LoVo (cell line): Measurements from ENCODE around the gene ELP1.
A peak's percentile ranks its signal among the peaks of the same experiment; 100 is the strongest.

Experiments used
- DNase-seq: peaks from one replicate; pipeline ENCODE4 v3.0.0-alpha.2; 2016; ENCODE audit warnings: low spot score

The ELP1 gene

DNA sequence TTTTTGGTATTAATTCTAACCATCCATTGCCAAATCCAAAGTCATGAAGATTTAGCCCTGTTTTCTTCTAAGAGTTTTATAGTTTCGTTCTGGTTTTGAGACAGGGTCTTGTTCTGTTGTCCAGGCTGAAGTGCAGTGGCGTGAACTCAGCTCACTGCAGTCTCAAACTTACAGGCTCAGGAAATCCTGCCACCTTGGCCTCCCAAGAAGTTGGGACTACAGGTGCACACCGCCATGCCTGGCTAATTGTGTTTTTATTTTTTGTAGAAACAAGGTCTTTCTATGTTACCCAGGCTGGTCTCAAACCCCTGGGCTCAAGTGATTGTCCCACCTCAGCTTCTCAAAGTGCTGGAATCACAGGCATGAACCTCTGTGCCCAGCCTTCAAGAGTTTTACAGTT lies 50.8 kb downstream of the ELP1 start:
- no peak for DNase-seq

DNA sequence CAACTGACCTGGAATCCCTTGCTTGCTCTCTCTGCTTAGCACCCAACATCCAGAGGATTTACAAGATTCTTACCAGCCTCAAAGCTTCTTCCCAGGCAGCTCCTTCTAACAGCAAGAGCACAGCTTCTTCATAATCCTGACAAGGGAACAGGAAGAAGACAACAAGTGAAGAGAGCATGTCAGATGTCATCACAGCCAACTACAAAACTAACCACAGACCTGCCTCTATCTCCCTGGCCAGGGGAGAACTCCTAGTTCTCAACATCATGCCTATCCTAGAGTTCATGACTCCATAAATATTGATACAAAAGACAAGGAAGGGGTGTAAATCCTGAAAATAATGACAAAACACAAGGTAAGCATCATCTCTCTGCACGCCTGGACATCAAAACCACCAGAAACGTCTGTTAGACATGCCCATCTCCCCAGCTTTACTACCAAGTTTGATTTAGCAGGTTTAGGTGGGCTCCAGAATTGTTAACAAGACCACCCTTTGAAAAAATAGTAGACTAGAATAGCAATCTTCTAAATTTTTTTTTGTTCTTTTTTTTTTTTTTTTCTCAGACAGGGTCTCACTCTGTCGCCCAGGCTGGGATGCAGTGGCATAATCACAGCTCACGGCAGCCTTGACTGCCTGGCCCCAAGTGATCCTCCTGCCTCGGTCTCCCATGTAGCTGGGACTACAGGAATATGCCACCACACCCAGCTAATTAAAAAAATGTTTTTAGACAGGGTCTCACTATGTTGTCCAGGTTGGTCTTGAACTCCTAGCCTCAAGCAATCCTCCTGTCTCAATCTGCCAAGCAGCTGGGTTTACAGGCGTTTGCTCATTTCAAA lies 51.7 kb downstream of the ELP1 start:
- DNase-seq: no peak

DNA sequence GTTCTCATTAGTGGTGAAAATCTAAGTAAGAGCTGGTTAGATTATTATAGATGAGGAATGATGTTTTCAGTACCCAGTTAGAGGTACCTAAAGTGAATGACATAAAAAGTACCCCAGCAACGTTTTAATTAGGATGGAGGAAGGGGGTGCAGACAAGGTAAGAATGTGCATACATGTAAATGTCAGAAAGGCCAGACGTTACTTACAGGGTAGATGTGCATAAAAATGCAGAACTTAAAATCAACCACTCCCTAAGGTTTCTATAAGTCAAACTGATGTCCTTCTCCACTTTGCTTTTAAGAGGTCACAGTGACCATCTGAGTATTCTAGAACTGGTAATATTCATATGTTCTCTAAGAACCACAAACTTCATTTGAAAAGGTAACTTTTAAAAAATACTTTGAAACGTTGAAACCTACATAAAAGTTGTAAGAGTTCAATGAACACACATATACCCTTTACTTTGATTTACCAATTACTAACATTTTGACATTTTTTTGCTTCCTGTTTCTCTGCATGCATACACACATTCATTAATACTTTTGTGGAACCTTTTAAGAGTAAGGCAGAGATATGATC lies 53.1 kb downstream of the ELP1 start:
- no peak for DNase-seq

DNA sequence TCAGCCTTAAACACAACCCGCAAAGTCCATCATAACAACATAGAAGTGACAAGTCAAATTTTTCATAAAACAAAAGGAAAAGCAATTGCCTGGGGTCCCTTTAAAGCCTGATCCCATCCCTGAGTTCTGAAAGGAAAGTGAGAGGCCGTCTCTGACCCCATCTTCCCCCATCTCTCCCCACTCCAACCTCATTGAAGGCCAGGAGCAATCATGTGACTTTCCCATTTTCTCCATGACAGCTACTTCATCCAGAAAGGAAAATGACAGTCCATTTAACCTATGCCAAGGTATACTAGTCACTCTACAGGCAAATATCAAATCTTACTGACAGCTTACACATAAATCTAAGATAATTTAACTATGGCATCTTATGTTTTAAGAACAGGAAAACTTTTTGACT lies 56.4 kb downstream of the ELP1 start:
- DNase-seq: no peak

DNA sequence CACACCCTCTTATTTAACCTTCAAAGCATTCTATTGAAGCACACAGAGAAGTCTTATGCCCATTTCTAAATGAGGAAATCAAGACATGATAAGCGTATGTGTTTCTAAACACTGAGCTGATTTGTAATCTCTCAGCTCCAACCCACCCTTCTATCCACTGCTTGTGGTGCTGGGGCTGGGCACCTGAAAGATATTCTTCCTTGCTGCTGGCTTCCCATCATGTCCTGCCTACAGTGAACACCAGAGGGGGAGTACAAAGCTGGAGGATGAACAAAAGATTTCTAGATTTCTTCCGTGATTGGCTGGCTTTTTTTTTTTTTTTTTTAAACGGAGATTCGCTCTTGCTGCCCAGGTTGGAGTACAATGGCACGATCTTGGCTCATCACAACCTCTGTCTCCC lies 57.5 kb downstream of the ELP1 start:
- no peak for DNase-seq

DNA sequence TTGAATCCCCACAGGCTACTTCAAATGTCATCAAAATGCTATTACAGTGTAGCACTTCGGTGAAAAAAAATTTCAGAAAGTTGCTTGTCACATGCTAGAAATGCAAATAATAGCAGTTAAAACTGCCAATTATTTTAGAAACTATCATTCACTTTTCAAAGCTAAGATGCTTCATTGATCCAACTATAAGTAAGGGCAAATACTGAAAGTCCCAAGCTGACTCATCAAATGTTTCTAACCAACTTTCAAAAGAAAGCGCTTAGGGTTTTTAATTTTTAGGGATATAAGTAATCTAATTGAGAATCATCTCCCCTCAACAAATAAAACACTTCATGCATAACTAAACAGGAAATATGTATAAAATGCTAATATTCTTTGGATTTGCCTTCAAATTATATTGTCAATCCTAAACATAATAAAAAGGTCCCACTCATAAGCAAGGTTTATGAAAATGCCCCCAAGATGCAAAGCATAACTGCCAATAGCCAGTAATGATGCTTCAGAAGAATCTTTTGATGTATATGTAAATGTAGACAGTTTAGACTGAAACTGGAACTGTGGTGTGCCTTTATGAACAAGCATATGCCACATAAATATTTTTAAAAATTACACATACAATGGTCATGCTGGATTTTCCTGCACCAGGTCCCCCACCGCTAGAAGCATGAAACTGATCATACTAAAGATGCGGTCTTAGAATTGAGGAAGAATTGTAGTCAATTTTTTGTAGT lies 59.7 kb downstream of the ELP1 start:
- no peak for DNase-seq

DNA sequence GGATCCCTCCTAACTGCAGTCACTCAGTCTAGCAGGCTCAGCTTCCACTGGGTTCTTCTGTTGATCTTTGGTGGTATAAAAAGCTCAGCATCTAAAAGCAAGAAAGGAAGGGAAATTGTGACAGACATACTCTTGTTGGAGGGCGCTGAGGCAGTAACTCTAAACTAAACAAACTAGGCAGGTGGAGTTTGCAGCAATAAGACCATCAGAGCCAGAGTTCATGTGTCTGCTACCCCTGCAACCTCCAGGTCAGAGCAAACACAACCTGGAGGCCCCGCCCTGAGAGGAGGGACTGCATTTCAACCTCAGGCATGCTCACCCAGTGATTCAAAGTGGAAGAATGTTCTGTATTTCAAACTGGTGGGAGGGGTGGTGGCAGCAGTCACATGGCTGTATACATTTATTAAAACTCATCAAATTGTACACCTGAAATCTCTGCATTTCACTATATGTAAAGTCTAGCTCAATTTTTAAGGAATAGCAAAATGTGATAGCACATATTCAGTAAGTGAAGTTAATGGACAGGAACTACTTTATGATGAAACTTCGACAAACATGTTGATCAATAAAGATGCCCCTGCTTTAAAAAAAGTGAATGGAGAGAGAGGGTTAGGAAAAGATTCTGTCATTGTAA lies 64.7 kb downstream of the ELP1 start:
- DNase-seq: peak; percentile 44

DNA sequence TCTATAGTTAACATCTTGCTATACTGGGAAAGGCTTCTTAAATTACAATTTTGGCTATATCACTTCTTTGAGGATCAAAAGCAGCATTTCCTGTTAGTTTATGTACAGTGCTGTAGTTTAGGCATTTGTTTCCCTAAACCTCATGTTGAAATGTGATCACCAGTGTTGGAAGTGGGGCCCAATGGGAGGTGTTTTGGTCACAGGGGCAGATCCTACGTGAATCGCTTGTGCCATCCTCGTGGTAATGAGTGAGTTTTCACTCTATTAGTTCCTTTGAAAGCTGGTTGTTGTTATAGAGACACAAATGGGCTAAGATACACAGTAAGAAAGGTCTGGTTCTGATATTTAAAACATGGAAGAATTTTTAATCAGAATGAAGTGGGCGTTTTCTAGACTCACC lies 66.1 kb downstream of the ELP1 start:
- DNase-seq: no peak

DNA sequence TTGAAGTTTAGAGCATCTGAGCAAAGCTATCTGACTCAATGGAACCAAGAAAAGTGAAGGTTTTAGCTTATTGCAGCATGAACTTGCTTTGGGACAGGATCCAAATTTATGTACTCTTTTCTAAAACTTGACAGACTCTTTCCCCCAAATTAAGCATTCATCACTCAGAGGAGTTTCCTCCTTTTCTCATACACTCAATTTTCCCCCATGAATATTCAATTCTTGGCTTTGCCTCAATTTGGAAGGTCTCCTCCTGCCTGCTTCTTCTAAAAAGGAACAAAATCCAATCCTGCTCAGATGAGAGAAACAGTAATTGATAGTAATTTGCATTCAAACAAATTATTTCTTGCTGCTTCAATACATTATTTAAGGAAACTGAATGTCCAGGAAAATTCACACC lies 66.8 kb downstream of the ELP1 start:
- DNase-seq: no peak

DNA sequence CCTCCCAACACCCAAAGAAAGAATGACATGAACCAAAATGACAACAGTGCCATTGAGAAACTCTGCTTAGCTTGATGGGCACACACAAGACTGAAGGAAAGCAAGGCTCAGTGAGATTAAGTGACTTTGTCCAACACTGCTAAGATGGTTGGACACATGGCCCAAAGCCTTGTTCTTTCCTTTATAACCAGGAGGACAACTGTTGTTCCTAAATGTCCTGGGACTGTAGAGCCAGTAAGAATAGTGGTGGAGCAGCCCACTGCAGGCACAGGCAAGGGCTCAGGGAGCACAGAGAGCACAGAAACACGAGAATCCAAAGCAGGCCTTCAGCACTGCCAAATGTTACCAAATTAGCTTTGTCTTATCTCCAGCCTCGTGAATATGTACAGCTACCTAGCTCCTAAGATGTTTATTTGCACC lies 67.9 kb downstream of the ELP1 start:
- DNase-seq: no peak

DNA sequence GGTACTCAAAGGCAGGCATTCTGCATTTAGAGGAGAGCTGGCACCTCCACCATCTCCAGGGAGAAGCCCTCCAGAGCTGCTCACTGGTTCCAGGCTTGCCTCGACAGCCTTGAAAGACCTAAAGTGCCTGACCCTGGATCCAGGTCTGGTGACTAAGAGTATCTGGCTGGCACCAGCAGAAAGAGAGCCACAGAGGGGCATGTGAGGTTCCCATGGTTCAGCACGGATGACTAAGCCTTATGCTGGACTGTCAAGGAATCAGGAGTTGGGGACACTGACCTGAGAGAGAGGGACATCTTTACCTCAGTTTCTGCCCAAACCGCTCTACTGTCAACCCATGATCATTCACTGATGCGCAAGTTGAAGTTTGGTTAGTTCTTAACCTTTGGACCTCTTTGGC lies 68.9 kb downstream of the ELP1 start:
- no peak for DNase-seq

DNA sequence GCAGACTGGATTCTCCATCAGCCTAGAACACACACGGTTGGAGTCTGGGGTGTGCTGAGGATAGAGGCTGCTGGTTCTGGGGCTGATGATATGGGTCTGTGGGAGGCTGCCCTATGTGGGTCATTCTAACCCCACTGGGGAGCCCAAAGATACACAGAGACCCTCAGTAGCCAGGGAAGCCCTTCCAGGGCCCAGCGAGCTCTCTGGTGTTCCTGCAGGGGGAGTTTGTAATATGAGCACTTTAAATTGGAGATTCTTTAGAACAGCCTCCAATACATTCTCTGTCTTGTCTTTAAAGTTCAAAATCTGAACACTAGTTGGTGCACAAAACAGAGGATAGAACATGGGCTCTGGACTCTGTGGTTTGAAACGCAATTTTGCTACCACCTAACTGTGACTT lies 69.5 kb downstream of the ELP1 start:
- DNase-seq: no peak

DNA sequence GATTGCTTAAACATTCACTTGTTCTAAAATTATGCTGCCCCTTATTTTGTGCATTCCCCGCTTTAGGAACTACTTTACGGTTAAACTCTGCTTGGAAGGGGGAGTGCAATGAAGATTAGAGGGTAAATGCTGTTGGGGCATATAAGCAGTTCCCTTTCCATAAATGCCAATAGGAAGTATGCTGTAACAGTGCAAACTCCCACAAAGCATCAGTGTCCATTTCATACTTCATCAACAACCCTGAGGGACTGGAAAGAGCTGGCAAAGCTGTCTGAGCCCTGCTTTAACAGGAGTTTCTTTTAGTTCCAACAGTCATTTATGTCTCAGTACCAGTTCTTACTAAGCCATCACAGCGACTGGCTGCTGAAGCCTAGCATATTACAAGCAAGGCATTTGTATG lies 70.0 kb downstream of the ELP1 start:
- DNase-seq: no peak

DNA sequence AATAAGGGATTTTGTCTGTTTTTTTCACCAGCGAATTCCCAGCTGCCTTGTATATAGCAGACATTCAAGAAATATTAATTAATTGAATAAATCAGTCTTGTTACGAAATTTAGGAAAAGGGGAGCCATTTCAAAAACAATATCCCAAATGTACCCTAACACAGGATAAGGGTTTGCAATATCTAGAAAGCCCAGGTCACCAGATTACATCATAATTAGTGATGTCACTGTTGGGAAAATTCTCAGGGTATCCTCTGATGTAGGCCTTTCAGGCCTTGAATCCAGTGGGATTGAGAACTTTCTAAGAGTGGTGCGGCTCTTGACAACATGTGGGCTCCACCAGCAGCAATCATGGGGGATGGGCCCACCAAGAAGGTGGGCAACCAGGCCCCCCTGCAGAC lies 71.9 kb downstream of the ELP1 start, which contains the start of gene ACTL7A:
TSS of gene ACTL7A (plus strand) at position 270 of the 400 bp plus-strand sequence. CDS start at position 327, 57 bp downstream.
- DNase-seq: no peak

DNA sequence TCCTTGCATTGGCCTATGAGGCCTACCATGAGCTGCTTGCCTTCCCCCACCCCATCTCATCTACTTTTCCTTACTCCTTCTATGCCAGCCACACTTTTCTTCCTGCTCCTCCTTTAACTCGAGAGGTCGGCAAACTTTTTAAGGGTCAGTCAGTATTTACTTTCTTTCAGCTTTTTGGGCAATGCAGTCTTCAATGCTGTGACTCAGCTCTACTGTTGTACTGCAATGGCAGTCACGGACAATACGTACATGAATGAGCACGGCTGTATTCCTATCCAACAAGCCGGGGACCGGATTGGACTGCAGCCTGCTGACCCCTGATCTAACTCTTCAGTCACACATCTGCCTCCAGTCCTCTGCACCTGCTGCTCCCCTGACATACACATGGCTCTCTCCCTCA lies 72.5 kb downstream of the ELP1 start:
- DNase-seq: no peak

DNA sequence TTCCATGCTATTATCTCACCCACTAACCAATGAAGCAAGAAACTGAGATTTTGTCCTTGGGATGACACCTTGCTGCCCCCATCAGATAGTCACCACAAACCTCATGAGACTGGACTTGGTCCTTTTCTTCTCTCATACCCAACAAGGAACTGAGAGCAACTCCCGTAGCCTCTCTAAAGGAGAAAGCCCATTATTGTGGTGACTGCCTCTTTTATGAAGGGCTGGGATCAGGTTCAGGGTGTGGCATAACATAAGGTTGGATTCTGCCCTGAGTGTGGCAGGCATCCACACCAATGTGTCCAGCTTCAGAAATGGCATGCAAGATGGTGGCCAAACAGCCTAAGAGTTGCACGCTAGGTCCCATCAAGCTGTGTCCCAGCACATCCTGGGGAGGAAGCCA lies 73.2 kb downstream of the ELP1 start:
- DNase-seq: no peak

DNA sequence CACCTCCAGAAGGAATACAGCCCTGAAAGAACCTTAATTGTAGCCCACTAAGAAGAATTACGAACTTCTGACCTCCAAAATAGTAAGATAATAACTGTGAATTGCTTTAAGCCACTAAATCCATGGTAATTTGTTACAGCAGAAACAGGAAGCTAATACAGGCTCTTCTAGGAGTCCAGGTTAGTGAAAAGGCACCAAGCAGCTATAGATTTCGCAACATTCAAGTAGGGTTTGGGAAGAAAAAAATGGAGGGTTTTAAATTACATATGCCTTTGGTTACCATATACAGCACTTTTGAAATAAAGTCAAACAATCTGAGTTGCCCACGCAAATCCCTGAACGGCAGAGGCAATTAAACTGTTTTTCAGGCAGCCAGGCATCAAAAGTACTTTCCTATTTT lies 73.6 kb downstream of the ELP1 start:
- DNase-seq: no peak

DNA sequence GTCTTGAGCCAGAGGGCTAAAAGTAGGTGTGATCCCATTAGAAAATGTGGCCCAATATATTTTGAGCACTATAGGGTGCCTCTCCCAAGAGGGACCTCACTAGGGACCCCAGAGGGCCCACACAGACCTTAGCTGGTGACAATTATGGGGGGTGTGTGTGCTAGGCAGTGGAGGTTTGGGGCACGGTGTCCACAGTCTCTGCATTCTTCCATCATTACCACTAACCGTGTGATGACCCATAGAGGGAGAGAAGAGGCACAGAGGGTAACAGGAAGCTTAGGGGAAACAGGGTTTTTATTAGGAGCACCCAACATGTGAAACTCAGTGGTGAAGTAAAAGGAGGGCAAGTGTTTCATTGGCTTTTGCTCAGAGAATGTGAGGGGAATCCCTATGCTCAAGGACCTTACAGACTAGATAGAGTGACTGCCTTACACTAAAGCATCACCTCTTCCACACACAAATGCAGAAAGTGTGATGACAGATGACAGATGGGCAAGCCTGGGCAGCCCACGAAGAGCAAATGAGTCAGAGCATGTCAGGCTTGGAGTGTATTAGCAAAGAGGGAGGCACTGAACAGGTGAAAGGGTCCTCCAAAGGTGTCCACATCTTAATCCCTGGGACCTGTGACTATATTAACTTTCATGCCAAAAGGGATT lies 74.3 kb downstream of the ELP1 start:
- no peak for DNase-seq

DNA sequence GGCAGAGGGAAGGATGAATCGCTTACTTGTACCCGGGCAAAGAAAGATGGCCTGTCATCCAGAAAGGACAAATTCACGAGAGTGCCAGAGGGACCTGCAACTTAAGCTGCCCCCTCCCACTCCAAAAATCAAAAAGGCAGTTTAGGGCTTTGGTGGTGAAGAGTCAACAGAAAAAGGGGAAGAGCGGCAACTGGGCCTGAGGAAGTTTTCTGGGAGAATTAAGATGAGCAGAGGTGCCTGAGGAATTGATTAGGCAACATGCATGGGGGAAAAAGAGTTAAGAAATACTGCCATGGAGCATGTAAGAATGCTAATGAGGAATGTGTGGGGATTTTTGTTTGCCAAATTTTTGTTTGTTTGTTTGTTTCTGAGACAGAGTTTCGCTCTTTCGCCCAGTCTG lies 76.4 kb downstream of the ELP1 start:
- no peak for DNase-seq

DNA sequence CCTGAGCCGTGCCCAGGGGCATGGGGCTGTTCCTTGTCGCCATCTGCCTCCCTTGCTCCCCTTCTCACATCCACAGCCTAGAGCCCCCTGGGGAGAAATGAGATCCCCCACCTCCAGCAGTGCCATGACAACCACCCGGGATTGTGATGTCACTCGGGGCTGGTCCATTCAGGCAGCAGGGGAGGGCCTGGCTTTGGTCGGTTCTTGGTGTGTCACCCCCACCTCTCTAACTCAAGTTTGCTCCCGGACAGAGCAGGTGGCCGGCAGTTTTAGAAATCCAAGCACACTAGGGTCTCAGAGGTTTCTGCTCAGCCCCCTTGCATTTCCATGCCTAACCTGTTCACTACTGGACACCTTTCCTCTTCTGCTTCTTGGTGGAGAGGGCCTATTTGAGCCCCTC lies 78.0 kb downstream of the ELP1 start, which contains the start of gene ACTL7B:
TSS of gene ACTL7B (minus strand) at position 99 of the 400 bp plus-strand sequence. CDS start at position 43, 56 bp downstream.
- DNase-seq: no peak

DNA sequence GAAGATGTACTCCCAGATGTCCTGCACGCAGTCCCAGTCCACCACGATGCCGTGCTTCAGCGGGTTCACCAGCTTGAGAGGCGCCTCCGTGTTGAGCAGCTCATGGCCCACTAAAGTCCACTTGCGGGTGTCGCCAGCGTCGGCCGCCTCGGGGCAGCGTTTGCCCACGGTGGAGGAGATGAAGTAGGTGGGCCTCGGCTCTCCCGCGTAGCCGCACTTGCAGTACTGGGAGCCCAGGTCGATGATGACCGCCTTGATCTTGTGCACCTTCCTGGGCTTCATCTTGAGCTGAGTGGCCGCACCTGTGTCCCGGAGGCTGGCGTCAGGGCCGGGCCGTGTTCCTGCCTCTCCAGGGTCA lies 78.4 kb downstream of the ELP1 start:
- no peak for DNase-seq
